ENCODE data around the gene HRAS.
"Not testable (repeated sequence)": the region's sequence is repeated elsewhere in the genome, so short reads cannot be mapped to it uniquely, and the experiment has no call there.

Gene HRAS

GRCh38 chr11:532527-532985 lies 2.8 kb downstream of the HRAS start:
- DNase-seq: no peak

- DNase-seq: no peak
Observed at GRCh38 chr11:531919-532526, 3.4 kb downstream of the HRAS start.

- DNase-seq: no peak
Observed at GRCh38 chr11:530960-531831, 4.2 kb downstream of the HRAS start.

GRCh38 chr11:529728-530411 lies 5.5 kb downstream of the HRAS start:
- no peak for DNase-seq

- DNase-seq: no peak
Observed at GRCh38 chr11:528815-529727, 6.3 kb downstream of the HRAS start.

GRCh38 chr11:528166-528814 lies 7.1 kb downstream of the HRAS start:
- DNase-seq: no peak

GRCh38 chr11:526192-526591 lies 9.2 kb downstream of the HRAS start:
- DNase-seq: no peak

GRCh38 chr11:521177-521688 lies 14.1 kb downstream of the HRAS start:
- no peak for DNase-seq

GRCh38 chr11:520428-521176 lies 14.8 kb downstream of the HRAS start:
- DNase-seq: no peak

GRCh38 chr11:518463-519202 lies 16.7 kb downstream of the HRAS start:
- peak; percentile 80 for DNase-seq

GRCh38 chr11:516918-517685 lies 18.3 kb downstream of the HRAS start:
- DNase-seq: not testable (repeated sequence)

- DNase-seq: no peak
Observed at GRCh38 chr11:516400-516799, 19.0 kb downstream of the HRAS start.

GRCh38 chr11:515131-515530 lies 20.2 kb downstream of the HRAS start:
- DNase-seq: no peak

GRCh38 chr11:514606-515005 lies 20.8 kb downstream of the HRAS start:
- DNase-seq: no peak

GRCh38 chr11:512761-513595 lies 22.4 kb downstream of the HRAS start:
- DNase-seq: no peak

- DNase-seq: no peak
Observed at GRCh38 chr11:508956-509355, 26.4 kb downstream of the HRAS start.

- no peak for DNase-seq
Observed at GRCh38 chr11:507727-508515, 27.5 kb downstream of the HRAS start.

All from GOT3 (cell line).